Ovary (tissue), 9 donors: Measurements from ENCODE around the gene IFITM2. TPM values are rescaled to one million over a fixed set of nuclear protein-coding genes. Genes with fewer than 3 reads are reported as not detected.
A peak's percentile ranks its signal among the peaks of the same experiment; 100 is the strongest.

Source experiments
- DNase-seq, 5 donors: peaks; one replicate each; pipeline ENCODE4 v3.0.0-alpha.2; 2019 to 2020
- H3K27ac ChIP-seq, 2 donors: fragments of 200-600 bp; one replicate each; pipeline versions ENCODE4 v1.5.1 to v1.8.0; 2019 to 2022
- H3K27me3 ChIP-seq: fragments of 200-600 bp; one replicate; pipeline ENCODE4 v1.8.0; 2022
- H3K36me3 ChIP-seq: fragments of 200-600 bp; sonication (generic); one replicate; pipeline ENCODE4 v1.5.1; 2019
- H3K4me1 ChIP-seq: one replicate; pipeline ENCODE4 v1.8.1; 2013; ENCODE audit warnings: mild to moderate bottlenecking, moderate library complexity; ENCODE audit not compliant: insufficient read depth
- H3K4me3 ChIP-seq: fragments of 200-600 bp; sonication (generic); one replicate; pipeline ENCODE4 v1.5.1; 2017
- H3K9me3 ChIP-seq, 2 donors: fragments of 200-600 bp in 1 of 2; sonication (generic) in 1 of 2; one replicate each; pipeline versions ENCODE4 v1.5.1 to v1.8.1; 2013 to 2019; ENCODE audit warnings: mild to moderate bottlenecking in 1 of 2, moderate library complexity in 1 of 2
- CTCF ChIP-seq, 3 donors: fragments of 450-650 bp in 2 of 3; fragments of 200-600 bp in 1 of 3; IDR thresholded peaks; one replicate each; pipeline versions ENCODE4 v1.5.1 to v1.8.0; 2016 to 2022; ENCODE audit warnings: antibody characterized with exemption in 3 of 3, mild to moderate bottlenecking in 1 of 3
- EP300 ChIP-seq: sonication (generic); formaldehyde crosslinking; IDR thresholded peaks from one replicate; pipeline ENCODE4 v1.6.1; 2017; ENCODE audit warnings: antibody characterized with exemption
- POLR2A ChIP-seq: fragments of 450-650 bp; IDR thresholded peaks from one replicate; pipeline ENCODE4 v1.6.1; 2017; ENCODE audit warnings: antibody characterized with exemption, mild to moderate bottlenecking, moderate library complexity
- WGBS, 3 donors: extraction: QIAGEN DNeasy Blood & Tissue Kit in 1 of 3; methylation state at CpG; one replicate each; pipeline versions ENCODE4 v1.1.5 to v1.1.7; 2013 to 2017; 5-methylcytosine and 5-hydroxymethylcytosine counted together
- intact Hi-C, 4 donors: fragments of 100-400 bp; cut with DNase I; formaldehyde crosslinking; loops; one replicate each; pipeline versions ENCODE4 v1.11.0 to v1.15.1; 2022 to 2023
- polyA plus RNA-seq, 2 donors: library from polyadenylated mRNA; stranded (reverse); fragments of 200-250 nt in 1 of 2; fragments of 350-450 nt in 1 of 2; fragmentation: Illumina TruSeq in 1 of 2; extraction: RNeasy Lipid Tissue Mini Kit (QIAGEN cat#74804) in 1 of 2; gene quantifications; one replicate each; pipeline ENCODE4 v1.2.3, GENCODE V29; 2013 to 2014
- total RNA-seq, 7 donors: library from RNA; depleted of rRNA in 2 of 7; stranded (reverse); fragments of >200 nt in 2 of 7; fragmentation: NEBNext Ultra II Directional in 3 of 7; extraction: Animal tissue kit (Norgen Biotek cat#: 25700) in 3 of 7; gene quantifications; one replicate each; pipeline versions ENCODE4 v1.1.0 to v1.2.4, GENCODE V29; 2016 to 2023
- donor health status: DM: no; HTN: no; CAD: no; lungs with moderate emphysema.
- donor health status: DM: no; HTN: no; CAD: no.
- donor health status: Bipolar disorder and iron deficiency.
- donor health status: DM: yes; HTN: yes; CAD: no.
- donor health status: DM: no; HTN: no; CAD: no.
- donor health status: DM: yes; HTN: yes; CAD: no.

Gene IFITM2
- total and polyA plus RNA-seq, 9 donors, result 207 to 1,149 (median 546) TPM

GRCh38 chr11:334264-334994 is 26.8 kb downstream of the IFITM2 start:
- Histone ChIP-seq H3K27ac (peak overlapping the region; percentile 43 to 79), H3K27me3 (no peaks in the 10 kb centered on the region), H3K4me1 (peaks cover 16% of the 10 kb centered on the region), H3K9me3 (no peaks in the 10 kb centered on the region), H3K4me3 (no peak overlapping the region), H3K36me3 (no peaks in the 10 kb centered on the region)
- intact Hi-C loops, result no loop called here
- peak in 4 of 5 donors; percentile 28 to 80 (median 60) for DNase-seq
- TF ChIP-seq POLR2A (peak; percentile 16), EP300 (no peak)
- WGBS, 3 donors, result 28 to 45% (median 41%) methylated on average over 25 of the region's 25 CpGs

GRCh38 chr11:335779-336658 is 28.4 kb downstream of the IFITM2 start:
- Histone ChIP-seq H3K9me3 (no peaks in the 10 kb centered on the region), H3K4me1 (peaks cover 16% of the 10 kb centered on the region), H3K4me3 (no peak overlapping the region), H3K27ac (peak overlapping the region; percentile 79), H3K27me3 (no peaks in the 10 kb centered on the region), H3K36me3 (no peaks in the 10 kb centered on the region)
- TF ChIP-seq EP300 (no peak), CTCF (IDR thresholded peaks at IDR 0.05) (no peak), POLR2A (no peak)
- WGBS, 3 donors, result 12 to 14% (median 12%) methylated on average over 15 of the region's 15 CpGs
- intact Hi-C loops, result loop anchor here in 1 of 4 donors (2.0 kb wide), 1 partner anchor 17 kb away; no protein-coding TSS in a partner anchor
- peak; percentile 70 to 91 (median 84) for DNase-seq

GRCh38 chr11:336659-337198 is 29.1 kb downstream of the IFITM2 start:
- intact Hi-C loops, result loop anchor here in 1 of 4 donors (2.0 kb wide), 1 partner anchor 16 kb away; no protein-coding TSS in a partner anchor
- H3K9me3 ChIP-seq, result no peaks in the 10 kb centered on the region
- TF ChIP-seq CTCF (IDR thresholded peaks at IDR 0.05), result no peak
- H3K27ac ChIP-seq, result peak overlapping the region; percentile 79
- peak in 2 of 5 donors; percentile 15 to 26 for DNase-seq
- no peaks in the 10 kb centered on the region for H3K27me3 ChIP-seq
- no peaks in the 10 kb centered on the region for H3K36me3 ChIP-seq
- H3K4me1 ChIP-seq, result peaks cover 16% of the 10 kb centered on the region
- WGBS, 3 donors, result 76 to 86% (median 77%) methylated on average over 4 of the region's 4 CpGs
- H3K4me3 ChIP-seq, result no peak overlapping the region

- intact Hi-C loops, result loop anchor here in 1 of 4 donors (2.0 kb wide), 1 partner anchor 15 kb away; no protein-coding TSS in a partner anchor
- no peak overlapping the region for H3K4me3 ChIP-seq
- no peaks in the 10 kb centered on the region for H3K27me3 ChIP-seq
- peaks cover 16% of the 10 kb centered on the region for H3K4me1 ChIP-seq
- no peaks in the 10 kb centered on the region for H3K9me3 ChIP-seq
- DNase-seq, result peak in 2 of 5 donors; percentile 32 to 40
- WGBS, 3 donors, result 63 to 73% (median 65%) methylated on average over 6 of the region's 6 CpGs
- H3K36me3 ChIP-seq, result no peaks in the 10 kb centered on the region
- TF ChIP-seq CTCF (IDR thresholded peaks at IDR 0.05) (no peak), EP300 (no peak), POLR2A (no peak)
- peak overlapping the region; percentile 21 to 79 for H3K27ac ChIP-seq
Observed at GRCh38 chr11:337711-338110, 30.1 kb downstream of the IFITM2 start.
